T-helper 17 cell (primary cell): ENCODE data around the gene CLNK. TPM values are rescaled to one million over a fixed set of nuclear protein-coding genes. Genes with fewer than 3 reads are reported as not detected.
"Not testable (repeated sequence)": the region's sequence is repeated elsewhere in the genome, so short reads cannot be mapped to it uniquely, and the experiment has no call there.

Experiments used
- ATAC-seq: fragments of 150-1000 bp; cut with Tn5 transposase; 2 replicates; pipeline ENCODE4 v1.10.0; 2021; ENCODE audit warnings: mild to moderate bottlenecking, moderate library complexity
- DNase-seq, 3 donors: peaks; one replicate each; pipeline versions ENCODE4 v3.0.0 to v3.0.0-alpha.2; 2020 to 2021
- H3K9me3 ChIP-seq: one replicate; pipeline ENCODE4 v1.7.0; 2013; ENCODE audit warnings: low read length, mild to moderate bottlenecking; ENCODE audit not compliant: control insufficient read depth, poor library complexity, severe bottlenecking
- H3K27ac Mint-ChIP-seq: one replicate; pipeline ENCODE4 v1.8.0; 2022; ENCODE audit warnings: mild to moderate bottlenecking, moderate library complexity, mixed read lengths
- H3K27me3 Mint-ChIP-seq: one replicate; pipeline ENCODE4 v1.8.0; 2022; ENCODE audit warnings: mixed read lengths
- H3K36me3 Mint-ChIP-seq: one replicate; pipeline ENCODE4 v1.8.0; 2022; ENCODE audit warnings: low read depth, mixed read lengths
- H3K4me1 Mint-ChIP-seq: one replicate; pipeline ENCODE4 v1.8.0; 2022; ENCODE audit warnings: mild to moderate bottlenecking, mixed read lengths
- H3K4me3 Mint-ChIP-seq: one replicate; pipeline ENCODE4 v1.8.0; 2022; ENCODE audit warnings: mild to moderate bottlenecking, moderate library complexity, mixed read lengths
- total RNA-seq, 4 donors: library from RNA in 2 of 4; stranded (reverse) in 2 of 4; gene quantifications; one replicate each; pipeline ENCODE4 v1.2.3 and lab custom pipeline; 2022 to 2026

Gene CLNK
- total RNA-seq, 2 donors from 2014 or later = 0.12 to 0.39 TPM

DNA sequence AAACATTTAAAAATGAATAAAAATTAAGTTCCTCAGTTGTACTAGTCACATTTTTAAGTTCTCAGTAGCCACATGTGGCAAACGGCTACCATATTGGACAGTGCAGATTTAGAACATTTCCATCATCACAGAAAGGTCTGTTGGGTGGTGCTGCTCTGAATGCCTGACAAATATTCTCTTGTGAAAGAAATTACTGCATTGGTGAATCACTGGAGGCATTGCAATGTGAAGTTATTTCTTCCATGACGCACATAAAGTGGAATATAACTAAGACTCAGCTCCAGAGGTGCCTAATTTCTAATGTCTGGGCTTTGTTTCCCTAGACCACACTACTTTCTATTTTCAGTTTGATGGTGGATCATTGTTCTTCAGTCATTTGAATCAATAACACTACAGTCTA, 44.9 kb downstream of the CLNK start:
- Mint-ChIP-seq H3K4me1 (no peaks in the 10 kb centered on the region), H3K4me3 (no peak overlapping the region), H3K36me3 (no peaks in the 10 kb centered on the region), H3K27ac (no peak overlapping the region), H3K27me3 (peaks cover 4% of the 10 kb centered on the region)
- DNase-seq (no peak), ATAC-seq (no peak)
- no peaks in the 10 kb centered on the region for H3K9me3 ChIP-seq

DNA sequence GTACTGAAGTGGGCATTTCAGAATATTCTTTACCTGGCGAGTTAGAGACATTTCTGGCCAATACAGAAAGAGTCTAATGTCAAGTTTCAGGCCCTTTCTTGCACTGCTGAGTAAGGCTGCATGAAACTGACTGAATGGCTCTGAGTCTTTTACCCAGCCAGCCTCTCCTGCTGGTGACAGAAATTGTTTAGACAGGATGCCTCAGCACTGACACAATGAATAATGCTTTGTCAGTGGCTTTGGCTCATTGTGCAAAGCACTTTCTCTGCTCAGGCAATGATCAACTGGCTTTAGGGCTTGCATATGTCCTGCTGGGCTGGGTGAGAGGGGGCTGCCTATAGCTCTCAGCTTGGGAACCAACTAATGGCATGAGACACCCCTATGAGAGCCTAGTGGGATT, 45.5 kb downstream of the CLNK start:
- no peaks in the 10 kb centered on the region for H3K9me3 ChIP-seq
- no peak overlapping the region for H3K4me3 Mint-ChIP-seq
- H3K4me1 Mint-ChIP-seq = no peaks in the 10 kb centered on the region
- peaks cover 4% of the 10 kb centered on the region for H3K27me3 Mint-ChIP-seq
- DNase-seq = no peak
- H3K27ac Mint-ChIP-seq = no peak overlapping the region
- H3K36me3 Mint-ChIP-seq = no peaks in the 10 kb centered on the region
- ATAC-seq = no peak

DNA sequence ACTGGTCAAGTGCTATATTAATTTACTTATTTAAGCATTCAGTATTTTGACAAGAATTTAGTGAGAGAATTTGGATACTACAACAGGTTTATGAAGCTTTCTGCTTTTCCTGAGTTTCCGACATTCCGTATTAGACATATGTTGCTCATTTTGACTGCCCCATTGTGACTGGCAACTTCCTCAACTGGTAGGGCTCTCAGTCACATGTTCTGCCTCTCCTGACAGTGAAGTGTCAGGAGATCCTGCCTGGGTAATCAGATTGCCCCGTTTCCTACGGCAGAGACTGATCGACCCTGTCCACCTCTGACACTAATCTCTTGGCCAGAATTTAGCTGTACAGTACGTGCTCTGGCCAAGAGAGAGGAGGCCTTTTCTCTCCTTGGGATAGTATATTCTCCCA, 49.5 kb downstream of the CLNK start:
- no peak overlapping the region for H3K4me3 Mint-ChIP-seq
- DNase-seq = no peak
- peaks cover 4% of the 10 kb centered on the region for H3K27me3 Mint-ChIP-seq
- no peaks in the 10 kb centered on the region for H3K9me3 ChIP-seq
- H3K27ac Mint-ChIP-seq = no peak overlapping the region
- H3K36me3 Mint-ChIP-seq = no peaks in the 10 kb centered on the region
- H3K4me1 Mint-ChIP-seq = no peaks in the 10 kb centered on the region
- ATAC-seq = no peak

DNA sequence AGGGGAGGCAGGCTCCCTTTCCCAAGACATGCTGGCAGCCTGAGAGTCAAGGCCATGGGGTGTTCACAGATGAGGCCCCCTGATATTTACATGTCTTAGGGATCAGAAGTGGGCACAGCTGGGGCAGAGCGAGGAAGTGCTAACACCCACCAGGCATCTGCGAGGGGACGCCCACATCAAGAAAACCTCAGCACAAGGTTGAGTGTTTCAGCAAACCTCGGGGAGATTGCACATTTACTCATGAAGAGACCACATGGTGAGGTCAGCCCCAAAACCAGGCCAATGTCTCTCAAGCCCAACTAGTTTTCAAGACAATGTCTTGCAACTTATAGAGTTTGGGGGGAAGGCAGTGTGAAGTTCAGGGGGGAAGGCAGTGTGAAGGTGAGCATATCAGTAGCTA, 55.2 kb downstream of the CLNK start:
- H3K9me3 ChIP-seq = no peaks in the 10 kb centered on the region
- Mint-ChIP-seq H3K36me3 (no peaks in the 10 kb centered on the region), H3K27ac (no peak overlapping the region), H3K4me3 (no peak overlapping the region), H3K4me1 (peaks cover 4% of the 10 kb centered on the region), H3K27me3 (no peaks in the 10 kb centered on the region)
- DNase-seq (no peak), ATAC-seq (no peak)

DNA sequence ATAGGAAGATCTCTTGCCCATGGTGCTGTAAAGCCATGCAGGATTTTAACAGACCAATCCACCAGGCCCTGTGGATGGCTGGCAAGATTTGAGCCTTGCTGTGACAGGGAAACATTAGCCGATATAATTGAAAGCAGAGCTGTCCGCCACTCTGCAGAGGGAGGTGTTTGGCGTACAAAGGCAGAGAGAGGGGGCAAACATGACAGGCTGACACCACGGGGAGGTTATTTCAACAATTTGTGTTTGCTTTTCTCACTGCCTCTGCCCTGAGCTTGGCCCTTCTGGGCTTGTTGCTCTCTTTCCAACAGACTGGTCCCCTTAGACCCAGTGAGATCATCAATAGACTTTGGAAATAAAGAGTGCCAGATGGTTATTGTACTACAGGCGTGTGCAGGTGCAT, 59.4 kb downstream of the CLNK start:
- no peaks in the 10 kb centered on the region for H3K36me3 Mint-ChIP-seq
- no peaks in the 10 kb centered on the region for H3K9me3 ChIP-seq
- H3K4me3 Mint-ChIP-seq = no peak overlapping the region
- no peak for DNase-seq
- H3K27ac Mint-ChIP-seq = no peak overlapping the region
- no peaks in the 10 kb centered on the region for H3K27me3 Mint-ChIP-seq
- H3K4me1 Mint-ChIP-seq = peaks cover 4% of the 10 kb centered on the region
- no peak for ATAC-seq

DNA sequence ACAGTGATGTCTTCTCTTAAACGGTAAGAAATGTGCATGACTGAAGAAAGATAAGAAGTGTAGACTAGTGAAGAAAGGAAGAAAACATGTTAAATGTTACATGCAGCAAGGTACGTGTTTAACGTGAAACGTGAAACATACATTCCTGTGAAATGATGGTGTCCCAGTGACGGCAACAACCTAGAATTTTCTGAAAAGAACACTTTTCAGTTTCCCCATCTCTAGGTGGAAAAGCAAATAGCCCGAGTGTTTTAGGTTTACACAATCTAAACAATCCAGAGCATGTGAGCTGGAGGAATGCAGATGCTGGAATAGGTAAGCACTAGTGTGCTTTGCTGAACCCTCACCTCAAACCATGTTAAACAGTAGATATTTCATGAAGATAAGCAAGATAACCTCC, 60.7 kb downstream of the CLNK start:
- ATAC-seq (no peak), DNase-seq (no peak)
- Mint-ChIP-seq H3K36me3 (no peaks in the 10 kb centered on the region), H3K4me3 (no peak overlapping the region), H3K27me3 (no peaks in the 10 kb centered on the region), H3K4me1 (peaks cover 4% of the 10 kb centered on the region), H3K27ac (no peak overlapping the region)
- no peaks in the 10 kb centered on the region for H3K9me3 ChIP-seq

DNA sequence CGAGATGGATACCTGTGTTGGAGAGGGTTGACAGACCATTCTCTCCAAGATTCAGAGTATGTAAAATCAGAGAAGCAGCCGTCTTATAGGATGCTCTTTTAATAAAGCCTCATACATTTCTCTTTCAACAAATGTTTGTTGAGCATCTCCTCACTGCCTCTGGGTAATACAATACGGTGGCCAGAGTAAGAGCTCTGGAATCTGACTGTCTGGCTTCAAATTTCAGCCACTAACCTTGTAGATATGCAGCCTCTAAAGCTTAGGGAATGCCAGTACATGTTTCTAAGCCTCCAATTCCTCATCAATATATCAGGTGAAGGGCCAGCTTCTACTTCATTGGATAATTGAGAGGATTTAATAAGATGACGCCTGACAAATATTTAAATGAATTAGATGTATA, 61.3 kb downstream of the CLNK start:
- H3K4me3 Mint-ChIP-seq = no peak overlapping the region

DNA sequence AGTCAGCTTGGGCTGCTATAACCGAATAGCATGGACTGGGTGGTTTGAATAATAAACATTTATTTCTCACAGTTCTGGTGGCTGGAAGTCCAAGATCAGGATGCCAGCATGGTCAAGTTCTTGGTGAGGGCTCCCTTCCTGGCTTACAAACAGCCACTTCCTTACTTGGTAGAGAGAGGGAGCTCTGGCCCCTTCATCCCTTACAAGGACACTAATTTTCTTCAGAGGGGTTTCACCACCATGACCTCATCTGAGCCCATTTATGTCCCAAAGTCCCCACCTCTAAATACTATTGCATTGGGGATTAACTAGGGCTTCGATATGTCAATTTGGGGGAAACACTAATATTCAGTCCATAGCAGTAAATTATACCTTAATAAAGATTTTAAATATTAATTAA, 61.8 kb downstream of the CLNK start:
- Mint-ChIP-seq H3K27me3 (no peaks in the 10 kb centered on the region), H3K27ac (no peak overlapping the region), H3K36me3 (no peaks in the 10 kb centered on the region), H3K4me1 (peaks cover 4% of the 10 kb centered on the region), H3K4me3 (no peak overlapping the region)
- DNase-seq (no peak), ATAC-seq (no peak)
- no peaks in the 10 kb centered on the region for H3K9me3 ChIP-seq

More for the DNA sequence above, 61.3 kb downstream of the CLNK start:
- no peak for ATAC-seq
- Mint-ChIP-seq H3K27me3 (no peaks in the 10 kb centered on the region), H3K27ac (no peak overlapping the region), H3K36me3 (no peaks in the 10 kb centered on the region), H3K4me1 (peaks cover 4% of the 10 kb centered on the region)
- DNase-seq = no peak
- H3K9me3 ChIP-seq = no peaks in the 10 kb centered on the region

DNA sequence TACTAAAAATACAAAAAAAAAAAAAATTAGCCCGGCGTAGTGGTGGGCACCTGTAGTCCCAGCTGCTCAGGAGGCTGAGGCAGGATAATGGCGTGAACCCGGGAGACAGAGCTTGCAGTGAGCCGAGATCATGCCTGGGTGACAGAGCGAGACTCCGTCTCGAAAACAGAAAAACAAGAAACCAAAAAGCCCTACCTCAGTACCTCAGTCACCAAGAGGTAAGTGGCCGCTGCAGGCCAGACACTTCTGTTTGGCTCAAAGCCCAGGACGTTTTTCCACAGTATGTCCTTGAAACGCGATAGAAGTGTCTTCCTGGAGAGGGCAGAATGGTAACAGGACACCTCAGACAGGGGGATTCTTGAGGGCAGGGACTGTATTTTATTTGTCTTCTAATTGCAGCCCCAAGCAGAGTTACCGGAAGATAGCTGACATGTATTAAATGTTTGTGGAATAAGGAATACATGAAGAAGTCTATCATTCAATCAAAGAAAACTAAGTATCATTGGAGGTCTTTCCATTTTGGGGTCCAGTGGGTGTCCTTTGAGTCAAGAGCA, 63.6 kb downstream of the CLNK start:
- Mint-ChIP-seq H3K4me3 (no peak overlapping the region), H3K4me1 (peaks cover 4% of the 10 kb centered on the region), H3K36me3 (no peaks in the 10 kb centered on the region), H3K27me3 (no peaks in the 10 kb centered on the region), H3K27ac (no peak overlapping the region)
- H3K9me3 ChIP-seq = no peaks in the 10 kb centered on the region
- DNase-seq (no peak), ATAC-seq (no peak)

DNA sequence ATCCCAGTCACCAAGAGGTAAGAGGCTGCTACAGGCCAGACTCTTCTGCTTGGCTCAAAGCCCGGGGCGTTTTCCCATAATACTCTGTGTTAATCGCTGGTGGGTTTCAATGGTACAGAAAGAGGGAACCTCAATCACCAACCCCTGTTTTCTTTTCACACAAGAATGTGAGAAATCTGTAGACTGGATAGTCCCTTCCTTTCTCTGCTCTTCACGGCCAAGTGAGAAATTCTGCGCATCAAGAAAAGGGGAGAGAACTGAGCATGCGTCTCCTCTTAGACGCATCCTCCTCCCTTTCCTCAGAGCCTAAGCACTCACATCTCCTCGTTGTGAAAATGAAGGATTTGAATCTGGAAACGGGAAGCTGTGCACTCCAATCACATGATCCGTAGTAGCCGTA, 64.7 kb downstream of the CLNK start:
- H3K4me1 Mint-ChIP-seq = no peaks in the 10 kb centered on the region
- H3K4me3 Mint-ChIP-seq = no peak overlapping the region
- no peak overlapping the region for H3K27ac Mint-ChIP-seq
- ATAC-seq = no peak
- no peak for DNase-seq
- H3K36me3 Mint-ChIP-seq = no peaks in the 10 kb centered on the region
- peaks cover 2% of the 10 kb centered on the region for H3K27me3 Mint-ChIP-seq
- H3K9me3 ChIP-seq = no peaks in the 10 kb centered on the region

DNA sequence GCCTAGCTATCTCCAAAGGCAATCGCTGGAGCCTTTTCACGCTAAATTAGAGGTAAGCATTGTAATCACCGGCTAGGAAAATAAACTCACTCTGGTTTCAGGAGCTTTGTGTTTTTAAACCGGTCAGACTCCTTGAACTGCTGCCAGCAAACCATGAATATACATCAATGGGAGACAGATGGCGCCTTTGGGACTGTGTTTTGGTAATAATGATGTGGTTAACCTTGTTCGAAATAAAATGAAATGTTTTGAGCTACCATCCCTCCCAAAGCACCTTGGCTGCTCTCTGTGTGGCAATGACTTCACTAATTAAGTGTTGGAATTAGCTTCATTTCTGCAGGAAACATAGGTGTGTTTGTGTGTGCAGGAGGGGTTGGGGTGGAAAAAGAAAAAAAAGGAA, 65.3 kb downstream of the CLNK start:
- Mint-ChIP-seq H3K4me1 (no peaks in the 10 kb centered on the region), H3K36me3 (no peaks in the 10 kb centered on the region), H3K27ac (no peak overlapping the region), H3K27me3 (peaks cover 9% of the 10 kb centered on the region), H3K4me3 (no peak overlapping the region)
- ATAC-seq = no peak
- no peaks in the 10 kb centered on the region for H3K9me3 ChIP-seq
- no peak for DNase-seq

DNA sequence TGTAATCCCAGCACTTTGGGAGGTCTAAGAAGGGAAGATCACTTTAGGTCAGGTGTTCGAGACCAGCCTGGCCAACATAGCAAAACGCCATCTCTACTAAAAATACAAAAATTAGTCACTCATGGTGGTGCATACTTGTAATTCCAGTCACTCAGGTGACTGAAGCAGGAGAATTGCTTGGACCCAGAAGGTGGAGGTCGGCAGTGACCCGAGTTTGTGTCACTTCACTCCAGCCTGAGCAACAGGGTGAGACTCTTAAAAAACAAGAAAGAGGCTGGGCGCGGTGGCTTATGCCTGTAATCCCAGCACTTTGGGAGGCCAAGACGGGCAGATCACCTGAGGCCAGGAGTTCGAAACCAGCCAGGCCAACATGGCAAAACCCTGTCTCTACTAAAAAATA, 69.6 kb downstream of the CLNK start:
- not testable (repeated sequence) for DNase-seq, ATAC-seq

DNA sequence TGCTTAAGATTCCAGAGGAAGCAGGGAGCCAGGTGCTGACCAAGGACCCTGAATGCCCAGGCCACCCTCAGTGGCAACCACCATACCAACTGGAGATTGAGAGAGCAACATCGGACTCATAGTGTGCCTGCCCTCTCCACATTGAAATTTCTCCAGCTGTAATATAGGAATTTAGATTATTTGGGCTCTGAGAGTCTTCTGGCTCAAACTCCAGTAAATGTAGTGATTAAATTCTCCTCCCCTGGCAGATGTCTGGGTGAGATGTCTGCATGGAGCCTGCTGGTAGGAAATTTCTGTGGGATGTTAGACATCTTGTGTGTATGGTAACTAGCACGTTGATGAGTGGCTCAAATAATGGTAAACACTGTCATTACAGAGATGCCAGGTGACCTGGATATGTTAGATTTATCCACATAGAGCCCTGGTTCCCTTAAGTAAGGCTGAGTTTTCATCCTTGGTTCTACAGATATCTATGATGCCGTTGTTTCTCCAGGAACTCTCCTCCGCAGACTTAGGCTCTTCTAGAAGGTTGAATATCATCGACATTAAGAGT, 70.6 kb downstream of the CLNK start:
- Mint-ChIP-seq H3K27ac (no peak overlapping the region), H3K4me1 (no peaks in the 10 kb centered on the region), H3K36me3 (peaks cover 3% of the 10 kb centered on the region), H3K27me3 (peaks cover 16% of the 10 kb centered on the region), H3K4me3 (no peak overlapping the region)
- no peaks in the 10 kb centered on the region for H3K9me3 ChIP-seq
- no peak for DNase-seq
- no peak for ATAC-seq

More for the DNA sequence above, 69.6 kb downstream of the CLNK start:
- H3K9me3 ChIP-seq, H3K4me1 Mint-ChIP-seq, H3K27ac Mint-ChIP-seq, H3K36me3 Mint-ChIP-seq, H3K4me3 Mint-ChIP-seq: not testable (repeated sequence)
- H3K27me3 Mint-ChIP-seq = peaks cover 16% of the 10 kb centered on the region

DNA sequence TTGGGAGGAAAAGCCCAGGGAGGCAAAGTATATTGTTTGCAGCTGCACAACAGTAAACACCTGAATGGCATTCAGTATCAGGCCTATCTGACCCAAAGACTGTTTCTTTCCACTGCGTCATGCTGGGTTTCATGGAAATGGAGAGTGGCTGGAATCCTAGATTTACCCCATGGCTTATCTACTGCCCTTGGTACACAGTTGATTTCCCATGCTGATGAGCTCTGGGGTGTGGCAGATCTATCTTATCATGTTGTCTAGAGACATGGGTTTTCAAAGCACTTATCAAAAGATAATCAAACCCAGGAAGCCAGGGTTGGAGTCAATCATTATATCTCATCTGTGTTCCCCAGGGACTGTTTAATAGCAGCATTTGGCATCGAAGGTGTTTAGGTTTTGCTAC, 72.1 kb downstream of the CLNK start:
- H3K36me3 Mint-ChIP-seq = peaks cover 3% of the 10 kb centered on the region
- ATAC-seq (no peak), DNase-seq (no peak)
- no peaks in the 10 kb centered on the region for H3K9me3 ChIP-seq
- H3K27me3 Mint-ChIP-seq = peaks cover 16% of the 10 kb centered on the region
- no peak overlapping the region for H3K27ac Mint-ChIP-seq
- H3K4me3 Mint-ChIP-seq = no peak overlapping the region
- no peaks in the 10 kb centered on the region for H3K4me1 Mint-ChIP-seq
